ENCODE measurements around the gene EEFSEC.

- no peak for TF ChIP-seq POLR2A (IDR thresholded peaks at IDR 0.05; ENCODE audit: low read depth, low read length)
- TF ChIP-seq CTCF (conservative IDR thresholded peaks at IDR 0.05; ENCODE audit: low read depth, low read length) = no peak
- no peak for TF ChIP-seq RAD21 (IDR thresholded peaks at IDR 0.05; ENCODE audit: low read length)
- TF ChIP-seq RCOR1 (IDR thresholded peaks at IDR 0.05; ENCODE audit: insufficient replicate concordance, low read length) = no peak
These were observed 84.9 kb downstream of the EEFSEC start for GRCh38 chr3:128238184-128238489.
